OCI-LY3 (cell line): Measurements from ENCODE around the gene HS6ST2.

Experiments used
- H2AFZ ChIP-seq: fragments of 200-600, 300-600 bp; shearing (Covaris generic); 2 replicates; pipeline ENCODE4 v1.6.0; 2014; ENCODE audit warnings: antibody characterized with exemption, low read depth, low read length
- H3K27ac ChIP-seq: fragments of 200-600, 300-600 bp; sonication (generic); 2 replicates; pipeline ENCODE4 v1.5.1; 2014; ENCODE audit warnings: mild to moderate bottlenecking, low read length, moderate library complexity, mixed read lengths
- H3K27me3 ChIP-seq: fragments of 200-600, 300-600 bp; sonication (generic); 2 replicates; pipeline ENCODE4 v1.6.1; 2014; ENCODE audit warnings: low read depth, low read length, mixed read lengths
- H3K36me3 ChIP-seq: fragments of 200-600, 300-600 bp; sonication (generic); replicated peaks from 2 replicates; pipeline ENCODE3; 2014; ENCODE audit warnings: low read depth, low read length, mixed read lengths
- H3K4me1 ChIP-seq: fragments of 300-600, 200-600 bp; sonication (generic); 2 replicates; pipeline ENCODE4 v1.6.1; 2014; ENCODE audit warnings: low read length, mixed read lengths
- H3K4me2 ChIP-seq: fragments of 200-600, 300-600 bp; sonication (generic); 2 replicates; pipeline ENCODE4 v1.6.1; 2014; ENCODE audit warnings: low read length, mixed read lengths
- H3K4me3 ChIP-seq: fragments of 300-600, 200-600 bp; sonication (generic); 2 replicates; pipeline ENCODE4 v1.5.1; 2014; ENCODE audit warnings: antibody characterized with exemption, mild to moderate bottlenecking, low read length, moderate library complexity
- H3K79me2 ChIP-seq: fragments of 300-600, 200-600 bp; shearing (Covaris generic); 2 replicates; pipeline ENCODE4 v1.6.1; 2014; ENCODE audit warnings: mild to moderate bottlenecking, low read length, mixed read lengths
- H3K9ac ChIP-seq: fragments of 300-600, 200-600 bp; shearing (Covaris generic); 2 replicates; pipeline ENCODE4 v1.6.0; 2014; ENCODE audit warnings: mild to moderate bottlenecking, low read length, moderate library complexity
- H3K9me3 ChIP-seq: fragments of 200-600, 300-600 bp; shearing (Covaris generic); 2 replicates; pipeline ENCODE4 v1.6.1; 2014; ENCODE audit warnings: low read length, mixed read lengths; ENCODE audit not compliant: insufficient read depth
- H4K20me1 ChIP-seq: fragments of 200-600, 300-600 bp; sonication (generic); 2 replicates; pipeline ENCODE4 v1.6.1; 2016; ENCODE audit warnings: low read length, mixed read lengths; ENCODE audit not compliant: insufficient read depth
- CTCF ChIP-seq: fragments of 200-600, 300-600 bp; sonication (generic); IDR thresholded peaks from 2 replicates; pipeline ENCODE4 v1.5.1; 2014; ENCODE audit warnings: antibody characterized with exemption, low read length, low read depth
- EZH2phosphoT487 ChIP-seq: fragments of 200-600 bp; shearing (Covaris generic); IDR thresholded peaks from 2 replicates; pipeline ENCODE4 v1.6.1; 2018; ENCODE audit warnings: antibody characterized with exemption, mixed run types, low read depth

Gene HS6ST2

DNA sequence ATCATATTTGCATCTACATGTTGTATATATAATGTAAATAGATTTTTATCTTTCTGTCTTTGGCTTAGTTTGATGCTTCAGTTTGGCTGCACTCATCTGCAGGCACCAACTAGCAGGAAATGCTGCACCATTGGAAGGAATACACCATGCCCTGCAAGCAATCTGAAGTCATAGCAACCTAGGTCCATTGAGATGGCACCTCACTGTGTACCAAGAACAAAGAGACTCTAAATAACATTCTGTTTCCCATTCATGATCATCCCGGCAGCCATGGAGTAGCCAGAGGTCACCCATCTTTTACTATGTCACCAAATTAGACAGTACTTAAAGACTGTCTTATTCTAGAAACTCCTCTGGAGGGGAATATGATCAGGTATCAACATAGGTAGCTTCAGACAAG is 40.8 kb upstream of the HS6ST2 start:
- Histone ChIP-seq H3K79me2 (no peaks in the 10 kb centered on the region), H3K27ac (no peak overlapping the region), H3K9me3 (no peaks in the 10 kb centered on the region), H3K4me2 (no peak overlapping the region), H3K4me3 (no peak overlapping the region), H3K27me3 (no peaks in the 10 kb centered on the region), H2AFZ (no peak overlapping the region), H3K4me1 (no peaks in the 10 kb centered on the region), H3K9ac (no peak overlapping the region), H4K20me1 (no peaks in the 10 kb centered on the region), H3K36me3 (no peaks in the 10 kb centered on the region)
- TF ChIP-seq CTCF (no peak), EZH2phosphoT487 (no peak)

- TF ChIP-seq EZH2phosphoT487 (no peak), CTCF (no peak)
- Histone ChIP-seq H3K9me3 (no peaks in the 10 kb centered on the region), H2AFZ (no peak overlapping the region), H3K36me3 (no peaks in the 10 kb centered on the region), H3K4me2 (no peak overlapping the region), H3K4me3 (no peak overlapping the region), H3K9ac (no peak overlapping the region), H4K20me1 (no peaks in the 10 kb centered on the region), H3K27me3 (no peaks in the 10 kb centered on the region), H3K79me2 (no peaks in the 10 kb centered on the region), H3K4me1 (no peaks in the 10 kb centered on the region), H3K27ac (no peak overlapping the region)
These were observed 32.4 kb upstream of the HS6ST2 start for GRCh38 chrX:132990835-132991234.

- H3K79me2 ChIP-seq = no peaks in the 10 kb centered on the region
- no peaks in the 10 kb centered on the region for H3K36me3 ChIP-seq
- no peaks in the 10 kb centered on the region for H4K20me1 ChIP-seq
- H3K4me2 ChIP-seq = no peak overlapping the region
- H3K27me3 ChIP-seq = no peaks in the 10 kb centered on the region
- H2AFZ ChIP-seq = no peak overlapping the region
- no peak overlapping the region for H3K4me3 ChIP-seq
- H3K9me3 ChIP-seq = no peaks in the 10 kb centered on the region
- H3K9ac ChIP-seq = no peak overlapping the region
- H3K27ac ChIP-seq = no peak overlapping the region
- TF ChIP-seq CTCF (no peak), EZH2phosphoT487 (no peak)
- H3K4me1 ChIP-seq = no peaks in the 10 kb centered on the region
These were observed 28.1 kb upstream of the HS6ST2 start for GRCh38 chrX:132986556-132986955.

DNA sequence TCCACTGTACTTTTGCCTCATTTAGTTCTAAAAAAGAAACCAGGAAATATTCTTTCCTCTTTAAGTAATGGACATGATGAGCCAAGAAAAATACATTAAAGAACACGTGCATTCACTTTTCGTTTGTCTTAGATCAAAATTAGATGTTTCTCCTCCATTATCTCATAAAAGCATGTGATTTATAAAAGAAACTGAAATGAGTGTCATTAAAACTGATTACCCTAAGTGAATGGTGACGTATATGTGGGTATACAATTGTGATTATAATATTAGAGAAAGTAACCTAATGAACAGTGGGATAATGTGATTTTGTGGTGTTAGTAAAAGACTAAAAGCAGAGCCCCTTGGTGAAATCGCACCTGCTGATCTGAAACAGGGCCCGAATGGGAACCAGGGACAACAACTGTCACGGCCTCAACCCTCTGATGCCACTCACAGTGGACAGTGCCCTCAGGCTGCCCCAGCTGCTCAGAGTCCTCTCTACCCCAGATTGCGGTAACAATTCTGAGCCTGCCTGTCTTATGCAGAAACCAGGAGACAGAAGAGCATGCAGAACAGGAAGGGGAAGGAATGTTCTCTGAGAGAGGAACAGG is 25.7 kb upstream of the HS6ST2 start:
- Histone ChIP-seq H3K9ac (no peak overlapping the region), H3K4me1 (no peaks in the 10 kb centered on the region), H3K27ac (no peak overlapping the region), H3K4me3 (no peak overlapping the region), H3K36me3 (no peaks in the 10 kb centered on the region), H3K9me3 (no peaks in the 10 kb centered on the region), H2AFZ (no peak overlapping the region), H3K4me2 (no peak overlapping the region), H3K27me3 (no peaks in the 10 kb centered on the region), H4K20me1 (no peaks in the 10 kb centered on the region), H3K79me2 (no peaks in the 10 kb centered on the region)
- TF ChIP-seq CTCF = no peak
- TF ChIP-seq EZH2phosphoT487 = no peak
